ENCODE results near the gene TMPRSS12.

DNA sequence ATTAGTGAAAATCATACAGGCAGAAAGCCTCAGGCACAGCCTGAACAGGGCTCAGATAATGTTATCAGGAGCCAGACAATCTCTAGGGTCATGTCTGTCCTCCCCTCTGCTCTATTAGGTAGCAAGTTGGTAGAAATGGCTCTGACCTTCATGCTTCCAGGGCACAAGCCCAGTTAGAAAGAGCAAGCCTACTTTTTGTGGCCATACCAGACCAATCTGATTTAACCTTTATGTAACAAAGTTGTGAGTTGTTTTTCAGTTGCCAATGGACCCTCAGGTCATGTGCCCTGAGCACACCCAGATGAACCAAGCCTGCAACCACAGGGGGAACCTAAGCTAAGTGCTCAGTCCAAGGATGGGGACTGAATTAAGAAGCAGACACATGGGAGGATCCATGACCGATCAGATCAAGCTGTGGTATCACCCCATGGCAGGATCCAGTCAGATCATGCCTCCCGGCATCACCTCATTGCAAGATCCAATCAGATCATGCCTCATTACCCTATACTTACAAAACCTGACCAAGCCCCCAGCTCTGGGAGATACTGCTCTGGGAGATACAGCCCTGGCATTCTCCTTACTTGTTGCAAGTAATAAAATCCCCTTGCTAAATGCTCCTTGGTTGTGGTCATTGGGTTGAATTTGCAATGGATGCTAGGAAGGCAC lies 90.9 kb downstream of the TMPRSS12 start:
- TF ChIP-seq, protein P1, sequence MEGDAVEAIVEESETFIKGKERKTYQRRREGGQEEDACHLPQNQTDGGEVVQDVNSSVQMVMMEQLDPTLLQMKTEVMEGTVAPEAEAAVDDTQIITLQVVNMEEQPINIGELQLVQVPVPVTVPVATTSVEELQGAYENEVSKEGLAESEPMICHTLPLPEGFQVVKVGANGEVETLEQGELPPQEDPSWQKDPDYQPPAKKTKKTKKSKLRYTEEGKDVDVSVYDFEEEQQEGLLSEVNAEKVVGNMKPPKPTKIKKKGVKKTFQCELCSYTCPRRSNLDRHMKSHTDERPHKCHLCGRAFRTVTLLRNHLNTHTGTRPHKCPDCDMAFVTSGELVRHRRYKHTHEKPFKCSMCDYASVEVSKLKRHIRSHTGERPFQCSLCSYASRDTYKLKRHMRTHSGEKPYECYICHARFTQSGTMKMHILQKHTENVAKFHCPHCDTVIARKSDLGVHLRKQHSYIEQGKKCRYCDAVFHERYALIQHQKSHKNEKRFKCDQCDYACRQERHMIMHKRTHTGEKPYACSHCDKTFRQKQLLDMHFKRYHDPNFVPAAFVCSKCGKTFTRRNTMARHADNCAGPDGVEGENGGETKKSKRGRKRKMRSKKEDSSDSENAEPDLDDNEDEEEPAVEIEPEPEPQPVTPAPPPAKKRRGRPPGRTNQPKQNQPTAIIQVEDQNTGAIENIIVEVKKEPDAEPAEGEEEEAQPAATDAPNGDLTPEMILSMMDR (IDR thresholded peaks at IDR 0.05): no peak
- TF ChIP-seq POLR2A (IDR thresholded peaks at IDR 0.05): no peak
